Liver (tissue), 9 donors: ENCODE measurements around the gene S100A2. TPM values are rescaled to one million over a fixed set of nuclear protein-coding genes. Genes with fewer than 3 reads are reported as not detected.

Experiments
- DNase-seq: peaks from one replicate; pipeline ENCODE4 v3.0.0-alpha.2; 2017; ENCODE audit warnings: low spot score
- H3K27ac ChIP-seq, 2 donors: one replicate each; pipeline ENCODE4 v1.7.0; 2013; ENCODE audit warnings: inconsistent platforms in 2 of 2, low read length in 2 of 2, control low read depth in 1 of 2, low read depth in 1 of 2, mild to moderate bottlenecking in 1 of 2
- H3K27me3 ChIP-seq, 4 donors: one replicate each; pipeline versions ENCODE4 v1.6.1 to v1.7.0; 2013; ENCODE audit warnings: low read length in 3 of 4, inconsistent platforms in 1 of 4, mild to moderate bottlenecking in 1 of 4, moderate library complexity in 1 of 4; ENCODE audit not compliant: control insufficient read depth in 4 of 4, insufficient read depth in 4 of 4
- H3K36me3 ChIP-seq, 4 donors: one replicate each; pipeline versions ENCODE4 v1.6.1 to v1.7.0; 2013; ENCODE audit warnings: low read length in 3 of 4, mild to moderate bottlenecking in 3 of 4, low read depth in 1 of 4, moderate library complexity in 1 of 4; ENCODE audit not compliant: control insufficient read depth in 4 of 4, insufficient read depth in 3 of 4
- H3K4me1 ChIP-seq, 4 donors: one replicate each; pipeline versions ENCODE4 v1.6.1 to v1.7.0; 2013; ENCODE audit warnings: low read length in 3 of 4, mild to moderate bottlenecking in 3 of 4, moderate library complexity in 1 of 4; ENCODE audit not compliant: control insufficient read depth in 4 of 4, insufficient read depth in 4 of 4
- H3K4me3 ChIP-seq, 3 donors: one replicate each; pipeline versions ENCODE4 v1.6.1 to v1.7.0; 2013; ENCODE audit warnings: low read length in 3 of 3, control low read depth in 1 of 3, low read depth in 1 of 3, mild to moderate bottlenecking in 1 of 3
- H3K9ac ChIP-seq, 2 donors: one replicate each; pipeline ENCODE4 v1.7.0; 2013; ENCODE audit warnings: low read length in 2 of 2, mild to moderate bottlenecking in 2 of 2, moderate library complexity in 2 of 2, control low read depth in 1 of 2, low read depth in 1 of 2
- H3K9me3 ChIP-seq, 4 donors: one replicate each; pipeline versions ENCODE4 v1.6.1 to v1.7.0; 2013; ENCODE audit warnings: low read length in 3 of 4; ENCODE audit not compliant: control insufficient read depth in 4 of 4
- ATF3 ChIP-seq: IDR thresholded peaks from 2 replicates; pipeline ENCODE4 v1.6.1; 2016; ENCODE audit warnings: antibody characterized with exemption
- CTCF ChIP-seq: fragments of 150-350 bp; IDR thresholded peaks from 2 replicates; pipeline ENCODE4 v1.5.1; 2017; ENCODE audit warnings: improper control_type of control experiment, low read depth, low read length; ENCODE audit not compliant: missing input control
- EGR1 ChIP-seq, 2 donors: IDR thresholded peaks; 2 replicates each; pipeline ENCODE4 v1.6.1; 2016 to 2018; ENCODE audit warnings: antibody characterized with exemption in 2 of 2, low read depth in 2 of 2
- FOXA1 ChIP-seq: IDR thresholded peaks from 2 replicates; pipeline ENCODE4 v1.6.1; 2016; ENCODE audit warnings: antibody characterized with exemption
- FOXA2 ChIP-seq: IDR thresholded peaks from 2 replicates; pipeline ENCODE4 v1.6.1; 2016; ENCODE audit warnings: antibody characterized with exemption
- GABPA ChIP-seq, 2 donors: IDR thresholded peaks in 1 of 2; conservative IDR thresholded peaks in 1 of 2; 2 replicates each; pipeline ENCODE4 v1.6.1; 2016; ENCODE audit warnings: antibody characterized with exemption in 2 of 2, mild to moderate bottlenecking in 1 of 2, moderate library complexity in 1 of 2
- HNF4G ChIP-seq: IDR thresholded peaks from 2 replicates; pipeline ENCODE4 v1.6.1; 2016; ENCODE audit warnings: antibody characterized with exemption
- JUND ChIP-seq, 2 donors: IDR thresholded peaks; 2 replicates each; pipeline ENCODE4 v1.6.1; 2016; ENCODE audit warnings: antibody characterized with exemption in 2 of 2
- NR2F2 ChIP-seq: IDR thresholded peaks from 2 replicates; pipeline ENCODE4 v1.6.1; 2016; ENCODE audit warnings: antibody characterized with exemption
- RXRA ChIP-seq, 2 donors: IDR thresholded peaks; 2 replicates each; pipeline ENCODE4 v1.6.1; 2017 to 2018; ENCODE audit warnings: antibody characterized with exemption in 2 of 2, mild to moderate bottlenecking in 1 of 2
- SP1 ChIP-seq: IDR thresholded peaks from 2 replicates; pipeline ENCODE4 v1.6.1; 2018; ENCODE audit warnings: antibody characterized with exemption, mild to moderate bottlenecking
- WGBS: extraction: QIAGEN DNeasy Blood & Tissue Kit; methylation state at CpG from one replicate; pipeline ENCODE4 v1.1.7; 2013; 5-methylcytosine and 5-hydroxymethylcytosine counted together
- polyA plus RNA-seq, 2 donors: library from polyadenylated mRNA; stranded (reverse) in 1 of 2; unstranded in 1 of 2; fragments of 200-250 nt in 1 of 2; fragments of >200 nt in 1 of 2; fragmentation: Nextera tagmentation in 1 of 2; extraction: Ambion mirVana in 1 of 2; gene quantifications; one replicate each; pipeline versions ENCODE4 v1.2.1 to v1.2.3, GENCODE V29; 2013 to 2015
- total RNA-seq, 2 donors: library from RNA; depleted of rRNA; stranded (reverse); fragments of >200 nt; gene quantifications; one replicate each; pipeline ENCODE4 v1.2.3, GENCODE V29; 2014
- TF ChIP-seq, protein P1 (sequence below): IDR thresholded peaks from 2 replicates; pipeline ENCODE4 v1.6.1; 2016; ENCODE audit warnings: antibody characterized with exemption, mild to moderate bottlenecking
- TF ChIP-seq, protein P2 (sequence below): IDR thresholded peaks from 2 replicates; pipeline ENCODE4 v1.6.1; 2016; ENCODE audit warnings: antibody characterized with exemption
- TF ChIP-seq, protein P3 (sequence below): IDR thresholded peaks from 2 replicates; pipeline ENCODE4 v1.6.1; 2016; ENCODE audit warnings: antibody characterized with exemption
- donor health status: healthy.
- donor health status: healthy.
- donor health status: healthy.
- donor health status: healthy.
- donor health status: healthy.

The S100A2 gene
- total and polyA plus RNA-seq, 4 donors, result 0.22 to 0.67 TPM; not detected in 2

- TF ChIP-seq NR2F2 (no peak), SP1 (no peak), HNF4G (no peak), FOXA2 (no peak)
- TF ChIP-seq, protein P1, sequence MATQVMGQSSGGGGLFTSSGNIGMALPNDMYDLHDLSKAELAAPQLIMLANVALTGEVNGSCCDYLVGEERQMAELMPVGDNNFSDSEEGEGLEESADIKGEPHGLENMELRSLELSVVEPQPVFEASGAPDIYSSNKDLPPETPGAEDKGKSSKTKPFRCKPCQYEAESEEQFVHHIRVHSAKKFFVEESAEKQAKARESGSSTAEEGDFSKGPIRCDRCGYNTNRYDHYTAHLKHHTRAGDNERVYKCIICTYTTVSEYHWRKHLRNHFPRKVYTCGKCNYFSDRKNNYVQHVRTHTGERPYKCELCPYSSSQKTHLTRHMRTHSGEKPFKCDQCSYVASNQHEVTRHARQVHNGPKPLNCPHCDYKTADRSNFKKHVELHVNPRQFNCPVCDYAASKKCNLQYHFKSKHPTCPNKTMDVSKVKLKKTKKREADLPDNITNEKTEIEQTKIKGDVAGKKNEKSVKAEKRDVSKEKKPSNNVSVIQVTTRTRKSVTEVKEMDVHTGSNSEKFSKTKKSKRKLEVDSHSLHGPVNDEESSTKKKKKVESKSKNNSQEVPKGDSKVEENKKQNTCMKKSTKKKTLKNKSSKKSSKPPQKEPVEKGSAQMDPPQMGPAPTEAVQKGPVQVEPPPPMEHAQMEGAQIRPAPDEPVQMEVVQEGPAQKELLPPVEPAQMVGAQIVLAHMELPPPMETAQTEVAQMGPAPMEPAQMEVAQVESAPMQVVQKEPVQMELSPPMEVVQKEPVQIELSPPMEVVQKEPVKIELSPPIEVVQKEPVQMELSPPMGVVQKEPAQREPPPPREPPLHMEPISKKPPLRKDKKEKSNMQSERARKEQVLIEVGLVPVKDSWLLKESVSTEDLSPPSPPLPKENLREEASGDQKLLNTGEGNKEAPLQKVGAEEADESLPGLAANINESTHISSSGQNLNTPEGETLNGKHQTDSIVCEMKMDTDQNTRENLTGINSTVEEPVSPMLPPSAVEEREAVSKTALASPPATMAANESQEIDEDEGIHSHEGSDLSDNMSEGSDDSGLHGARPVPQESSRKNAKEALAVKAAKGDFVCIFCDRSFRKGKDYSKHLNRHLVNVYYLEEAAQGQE, result no peak
These were observed 22.5 kb downstream of the S100A2 start (continued) for GRCh38 chr1:153542956-153543711.

- TF ChIP-seq, protein P2, sequence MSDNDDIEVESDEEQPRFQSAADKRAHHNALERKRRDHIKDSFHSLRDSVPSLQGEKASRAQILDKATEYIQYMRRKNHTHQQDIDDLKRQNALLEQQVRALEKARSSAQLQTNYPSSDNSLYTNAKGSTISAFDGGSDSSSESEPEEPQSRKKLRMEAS, result no peak
- TF ChIP-seq HNF4G (no peak), ATF3 (no peak), JUND (IDR thresholded peaks at IDR 0.05) (no peak), EGR1 (IDR thresholded peaks at IDR 0.05; ENCODE audit: low read depth in 2 of 2) (no peak), CTCF (no peak), RXRA (IDR thresholded peaks at IDR 0.05) (no peak), GABPA (IDR thresholded peaks at IDR 0.05 in 1 of 2, conservative IDR thresholded peaks at IDR 0.05 in 1 of 2) (no peak), FOXA1 (no peak)
- TF ChIP-seq, protein P1, result no peak
- TF ChIP-seq, protein P3, sequence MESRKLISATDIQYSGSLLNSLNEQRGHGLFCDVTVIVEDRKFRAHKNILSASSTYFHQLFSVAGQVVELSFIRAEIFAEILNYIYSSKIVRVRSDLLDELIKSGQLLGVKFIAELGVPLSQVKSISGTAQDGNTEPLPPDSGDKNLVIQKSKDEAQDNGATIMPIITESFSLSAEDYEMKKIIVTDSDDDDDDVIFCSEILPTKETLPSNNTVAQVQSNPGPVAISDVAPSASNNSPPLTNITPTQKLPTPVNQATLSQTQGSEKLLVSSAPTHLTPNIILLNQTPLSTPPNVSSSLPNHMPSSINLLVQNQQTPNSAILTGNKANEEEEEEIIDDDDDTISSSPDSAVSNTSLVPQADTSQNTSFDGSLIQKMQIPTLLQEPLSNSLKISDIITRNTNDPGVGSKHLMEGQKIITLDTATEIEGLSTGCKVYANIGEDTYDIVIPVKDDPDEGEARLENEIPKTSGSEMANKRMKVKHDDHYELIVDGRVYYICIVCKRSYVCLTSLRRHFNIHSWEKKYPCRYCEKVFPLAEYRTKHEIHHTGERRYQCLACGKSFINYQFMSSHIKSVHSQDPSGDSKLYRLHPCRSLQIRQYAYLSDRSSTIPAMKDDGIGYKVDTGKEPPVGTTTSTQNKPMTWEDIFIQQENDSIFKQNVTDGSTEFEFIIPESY, result no peak
- Histone ChIP-seq H3K4me1 (no peaks in the 10 kb centered on the region), H3K27me3 (no peaks in the 10 kb centered on the region), H3K4me3 (no peak overlapping the region), H3K9ac (no peak overlapping the region), H3K36me3 (no peaks in the 10 kb centered on the region), H3K9me3 (no peaks in the 10 kb centered on the region), H3K27ac (no peak overlapping the region)
- 85% methylated on average over 13 of the region's 13 CpGs for WGBS
- no peak for DNase-seq
These were observed 23.7 kb downstream of the S100A2 start for GRCh38 chr1:153541641-153542590.
